Heart left ventricle (tissue), 13 donors: ENCODE results near the gene EYS.

Experiments used
- CTCF ChIP-seq, 12 donors: fragments of 200-600 bp; sonication (generic) in 4 of 12; IDR thresholded peaks; one replicate each; pipeline versions ENCODE4 v1.5.0 to v1.8.0; 2018 to 2022; ENCODE audit warnings: antibody characterized with exemption in 12 of 12, mild to moderate bottlenecking in 5 of 12
- POLR2A ChIP-seq, 2 donors: fragments of 450-650 bp; IDR thresholded peaks; one replicate each; pipeline ENCODE4 v1.6.1; 2017; ENCODE audit warnings: antibody characterized with exemption in 2 of 2, mild to moderate bottlenecking in 2 of 2, moderate library complexity in 2 of 2
- donor health status: ischemic (EF 13 %, LVEDD 7.1; RV severe dilation, severe dysfunction).
- donor health status: DM: no; HTN: yes; CAD: no.
- donor health status: DM: no; HTN: no; CAD: no.
- donor health status: ischemic (EF 25% LVEDD 6.9; RV normal size, moderate dysfunction).
- donor health status: ischemic (EF 25% LVEDD 5.7; RV mildly dilated, moderate dysfunction).
- donor health status: ischemic (EF 35%, LVEDD 5.7; RV mildly dilated, moderate dysfunction).
- donor health status: nonischemic (EF 11% LVEDD 7.7; RV severe dilation, severe dysfunction).
- donor health status: DM: yes; HTN: yes; CAD: no.
- donor health status: PGD.
- donor health status: ischemic (EF 29% LVEDD 5.4; RV normal size, mild dysfunction).
- donor health status: nonischemic (EF 23%, LVEDD 6.1; RV moderate dilation, normal function).

GRCh38 chr6:63793465-63794137 lies 1913.4 kb downstream of the EYS start:
- TF ChIP-seq CTCF (IDR thresholded peaks at IDR 0.05) (no peak), POLR2A (IDR thresholded peaks at IDR 0.05) (no peak)
